ENCODE measurements around the gene AUTS2.

AUTS2 gene

DNA sequence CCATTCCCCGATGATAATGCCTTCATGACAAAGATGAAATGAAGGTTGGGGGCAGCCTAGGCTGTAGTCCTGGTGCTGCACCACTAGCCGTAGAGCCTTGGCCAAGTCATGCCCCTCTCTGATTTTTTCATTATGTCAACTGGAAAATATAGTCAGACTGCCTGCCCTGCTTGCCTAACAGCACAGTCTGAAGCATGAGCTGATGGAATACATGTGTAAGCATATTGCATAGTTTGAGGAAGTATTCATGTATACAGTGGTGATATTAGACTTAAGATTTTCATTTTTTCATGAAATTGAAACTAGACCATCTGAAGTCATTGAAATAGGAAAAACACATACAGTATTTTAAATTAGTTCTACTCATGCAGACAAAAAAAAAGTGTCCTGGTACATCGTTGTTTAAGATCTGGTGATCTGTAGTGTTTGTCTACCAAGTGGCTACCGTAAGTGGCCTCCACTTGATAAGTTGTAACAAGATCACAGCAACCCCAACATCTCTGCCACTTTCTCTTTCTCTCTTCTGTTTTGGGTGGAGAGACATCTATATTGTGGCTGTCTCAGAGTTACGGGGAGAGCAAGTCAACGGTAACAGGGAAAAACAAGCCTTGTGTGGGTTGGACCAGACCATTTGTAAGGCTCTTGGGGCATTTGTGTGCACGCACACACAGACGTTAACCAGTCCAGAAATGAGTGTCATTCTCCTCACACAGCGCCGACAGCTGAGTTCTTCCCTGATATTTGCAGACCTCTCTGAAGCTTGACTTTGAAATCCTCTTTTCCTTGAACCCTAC is 817.1 kb downstream of the AUTS2 start:
- DNase-seq, result no peak

GRCh38 chr7:70416347-70416985 is 818.2 kb downstream of the AUTS2 start:
- no peak for DNase-seq

- no peak for DNase-seq
Measured at GRCh38 chr7:70416986-70417655, 818.8 kb downstream of the AUTS2 start.

DNA sequence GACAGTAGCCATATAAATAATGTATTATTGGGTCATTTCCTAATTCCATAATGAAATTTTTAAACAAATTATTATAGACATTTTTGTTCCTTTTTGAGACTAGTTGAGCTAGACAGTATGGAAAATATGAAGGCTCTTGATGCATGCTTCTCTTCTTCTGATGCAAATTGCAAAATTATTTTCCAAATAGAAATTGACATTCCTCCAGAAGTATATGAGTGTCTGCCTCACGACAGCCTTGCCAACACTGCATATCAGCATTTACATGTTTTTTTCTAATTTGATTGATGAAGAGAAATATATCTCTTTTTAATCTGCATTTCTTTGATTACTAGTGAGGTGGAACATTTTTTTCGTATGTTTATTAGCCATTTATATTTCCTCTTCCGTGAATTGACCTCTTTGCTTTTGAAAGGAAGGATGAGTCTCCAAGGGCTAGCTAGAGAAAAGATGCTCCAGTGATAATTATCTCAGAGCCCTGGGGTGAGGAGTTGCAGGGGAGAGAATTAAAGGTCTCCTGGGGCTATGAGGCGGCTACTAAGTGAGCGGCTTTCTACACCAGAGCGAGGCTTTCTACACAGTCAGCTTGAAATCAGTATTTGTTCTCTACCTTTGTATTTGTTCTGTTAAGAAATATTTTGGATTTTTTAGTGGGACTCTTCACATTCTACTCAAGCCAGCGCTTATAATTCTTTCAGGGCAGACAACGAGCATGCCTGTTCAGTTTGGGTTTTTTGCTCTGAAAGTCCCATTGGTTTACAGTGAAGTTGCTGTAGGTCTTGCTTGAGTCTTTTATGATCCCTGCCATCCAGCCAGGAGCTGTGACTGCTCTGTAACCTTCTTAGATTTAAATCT is 821.5 kb downstream of the AUTS2 start:
- DNase-seq, result no peak

DNA sequence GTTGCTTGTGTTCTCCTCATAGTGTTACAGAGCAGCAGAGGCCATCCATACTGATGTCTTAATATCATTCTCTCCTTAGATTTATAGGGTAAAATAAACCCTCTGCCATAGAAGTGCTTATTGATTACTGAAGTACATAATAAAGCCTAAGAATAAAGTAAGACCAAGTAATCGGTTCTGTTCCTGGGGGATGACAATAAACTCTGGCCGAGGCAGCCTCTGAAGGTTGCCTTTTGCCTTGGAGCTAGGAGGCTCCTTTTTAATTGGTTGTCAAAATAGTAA is 822.0 kb downstream of the AUTS2 start:
- DNase-seq, result no peak

DNA sequence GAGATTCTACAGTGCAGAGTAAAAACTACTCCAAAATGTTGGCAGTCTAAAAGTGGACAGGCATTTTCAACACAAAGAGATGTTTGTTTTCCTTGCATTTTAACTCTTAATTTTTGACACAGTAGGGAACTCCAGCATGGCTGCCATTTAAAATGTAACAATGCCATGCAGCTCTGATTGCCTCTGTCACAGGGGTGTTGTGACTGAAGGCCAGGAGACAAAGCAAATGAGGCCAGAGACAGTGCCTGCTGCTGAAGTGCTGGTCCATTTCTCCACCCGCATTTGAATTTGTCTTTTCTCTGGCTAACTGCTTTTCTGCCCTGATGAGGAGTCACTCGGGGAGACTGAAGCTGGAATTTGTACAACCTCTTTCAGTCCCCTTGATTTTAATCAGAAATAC is 823.0 kb downstream of the AUTS2 start:
- DNase-seq, result no peak

DNA sequence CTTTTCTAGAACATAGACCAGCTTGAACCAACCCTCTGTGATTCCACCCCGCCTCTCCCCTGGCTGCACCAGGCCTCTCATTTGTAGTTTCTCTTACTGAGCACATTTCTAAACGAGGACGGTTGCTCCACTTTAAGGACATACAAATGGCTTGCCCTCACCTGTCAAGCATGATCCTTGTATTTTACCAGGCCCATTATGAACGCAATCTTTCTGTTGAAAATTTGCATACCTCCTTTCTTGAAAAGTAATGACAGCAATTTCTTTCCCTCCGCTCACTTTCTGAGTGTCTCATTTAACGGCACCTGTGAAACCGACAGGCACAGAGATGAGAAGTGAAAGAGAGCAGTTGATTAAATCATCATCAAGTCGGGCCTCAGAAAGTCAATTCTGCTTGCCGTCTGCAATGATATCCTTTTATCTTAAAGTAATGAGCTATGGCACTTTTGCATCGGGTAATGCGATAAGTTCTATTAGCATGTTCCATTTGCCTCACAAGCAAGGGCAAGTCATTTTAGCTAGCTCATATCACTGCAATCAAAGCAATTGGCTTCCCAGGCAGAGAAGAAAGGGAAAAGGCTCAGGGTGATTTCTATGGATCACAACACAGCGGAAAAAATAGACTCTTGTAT is 828.1 kb downstream of the AUTS2 start:
- no peak for DNase-seq

- no peak for DNase-seq
Measured at GRCh38 chr7:70432567-70433001, 834.3 kb downstream of the AUTS2 start.

DNA sequence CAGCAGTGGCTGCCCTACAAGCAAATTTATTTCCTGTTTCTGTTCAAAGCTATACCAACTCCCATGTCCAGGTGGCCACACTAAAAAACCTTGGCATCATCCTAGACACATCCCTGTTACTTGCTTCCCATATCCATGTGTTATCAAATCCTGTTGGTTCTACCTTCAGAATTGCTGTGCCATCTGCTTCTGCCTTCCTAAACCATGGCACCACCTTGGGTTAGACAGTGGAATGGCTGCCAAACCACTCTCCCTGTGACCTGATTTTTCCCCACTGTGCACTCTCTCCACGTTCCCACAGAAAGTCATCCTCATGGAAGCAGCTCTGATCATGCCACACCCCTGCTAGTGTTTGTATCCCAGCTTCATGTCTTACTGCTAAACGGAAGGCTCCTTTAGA is 836.1 kb downstream of the AUTS2 start:
- DNase-seq, result no peak

DNA sequence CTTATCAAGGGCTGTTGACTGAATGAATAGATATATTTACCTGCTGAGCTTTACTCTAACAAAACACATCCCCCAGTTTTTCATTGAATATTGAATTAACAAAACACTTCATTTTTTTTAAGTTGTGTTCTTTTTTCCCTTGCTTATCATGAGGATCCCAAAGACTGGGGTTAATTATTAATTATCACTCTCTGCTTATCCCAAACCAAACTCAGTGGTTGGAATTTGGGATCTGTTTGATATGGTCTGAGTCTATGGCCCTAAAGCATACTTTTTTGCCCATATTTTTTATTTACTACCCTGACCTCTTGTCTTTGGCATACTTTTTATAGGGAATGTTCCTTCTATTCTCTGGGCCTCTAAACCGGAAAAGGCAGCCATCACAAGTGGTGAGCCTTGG is 836.5 kb downstream of the AUTS2 start:
- no peak for DNase-seq

DNA sequence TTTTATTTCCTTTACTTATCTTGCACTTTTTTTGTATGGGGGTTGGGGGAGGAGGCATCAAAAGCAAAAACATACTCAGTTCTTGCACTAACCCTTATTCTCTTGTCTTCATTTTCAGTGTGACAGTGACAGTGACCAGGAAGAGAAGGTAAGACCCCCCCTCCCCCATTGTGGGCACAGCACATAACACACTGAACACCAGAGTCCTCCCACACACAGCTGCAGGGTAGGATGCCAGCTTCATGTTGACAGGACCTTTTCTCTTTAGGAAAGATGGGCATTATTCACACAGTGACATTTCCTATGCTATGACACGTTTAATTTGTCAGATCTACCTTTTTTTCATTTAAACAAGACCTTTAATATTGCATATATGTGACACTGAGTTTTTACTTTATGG is 837.4 kb downstream of the AUTS2 start:
- DNase-seq, result no peak

- DNase-seq, result no peak
Measured at GRCh38 chr7:70436790-70437350, 838.6 kb downstream of the AUTS2 start.

- no peak for DNase-seq
Measured at GRCh38 chr7:70439651-70440050, 841.4 kb downstream of the AUTS2 start.

DNA sequence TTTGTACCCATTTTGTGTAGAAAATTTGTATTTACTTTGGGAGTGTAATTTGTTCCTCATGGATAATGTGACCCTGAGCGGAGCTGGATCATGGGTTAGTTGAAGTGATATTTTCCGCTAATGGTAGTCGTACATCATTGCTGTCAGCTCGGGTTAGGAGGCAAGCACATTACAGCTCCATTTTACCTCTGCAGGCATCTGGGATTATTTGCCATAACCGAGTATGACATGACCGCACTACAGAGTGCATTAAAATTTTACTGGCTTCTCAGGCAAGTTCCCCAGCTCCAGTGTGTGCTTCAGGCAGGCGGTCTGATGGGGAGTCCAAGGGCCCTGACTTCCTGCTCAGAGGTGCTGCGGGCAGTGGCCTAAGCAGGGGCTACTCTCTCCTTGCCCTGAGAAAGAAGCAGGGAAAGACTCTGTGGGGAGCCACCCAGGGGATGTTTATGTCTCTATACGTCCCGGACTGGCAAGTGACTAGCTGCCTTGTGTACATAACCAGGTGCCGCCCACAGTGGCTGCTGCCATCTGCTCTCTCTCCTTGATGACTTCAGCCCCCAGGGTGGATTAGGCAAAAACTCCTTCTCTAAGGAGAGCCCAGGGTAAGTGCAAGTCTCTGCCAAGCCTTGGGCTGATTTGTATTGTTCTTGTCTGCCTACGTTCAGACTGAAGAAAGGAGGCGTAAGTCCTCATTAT is 848.3 kb downstream of the AUTS2 start:
- no peak for DNase-seq

DNA sequence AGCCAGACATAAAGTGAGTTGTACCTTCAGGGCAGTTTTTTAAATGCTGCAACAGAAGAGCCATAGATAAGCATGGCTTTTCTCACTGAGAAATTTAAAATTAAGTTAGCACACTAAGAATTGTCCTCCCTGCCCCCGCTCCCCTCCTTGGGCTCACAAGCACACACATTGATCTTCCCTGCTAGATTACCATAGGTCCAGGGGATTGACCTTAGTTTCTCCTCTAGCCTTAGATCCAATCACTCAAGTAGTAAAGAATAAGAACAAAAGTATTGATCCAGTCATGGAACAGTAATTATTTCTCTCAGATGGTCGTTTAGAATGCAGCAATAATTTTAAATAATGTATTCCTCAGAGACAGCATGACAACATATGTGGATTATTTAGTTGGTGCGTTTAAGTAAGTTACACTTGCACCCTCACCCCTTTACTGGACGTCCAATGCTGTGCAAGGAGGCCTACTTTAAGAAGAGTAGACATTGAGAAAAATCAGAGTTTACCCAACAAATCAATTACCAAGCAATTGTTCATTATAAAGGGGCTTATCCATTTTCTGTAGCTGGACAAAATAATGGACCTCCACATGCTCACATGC is 850.1 kb downstream of the AUTS2 start:
- no peak for DNase-seq

GRCh38 chr7:70450731-70451130 is 852.5 kb downstream of the AUTS2 start:
- DNase-seq, result no peak

DNA sequence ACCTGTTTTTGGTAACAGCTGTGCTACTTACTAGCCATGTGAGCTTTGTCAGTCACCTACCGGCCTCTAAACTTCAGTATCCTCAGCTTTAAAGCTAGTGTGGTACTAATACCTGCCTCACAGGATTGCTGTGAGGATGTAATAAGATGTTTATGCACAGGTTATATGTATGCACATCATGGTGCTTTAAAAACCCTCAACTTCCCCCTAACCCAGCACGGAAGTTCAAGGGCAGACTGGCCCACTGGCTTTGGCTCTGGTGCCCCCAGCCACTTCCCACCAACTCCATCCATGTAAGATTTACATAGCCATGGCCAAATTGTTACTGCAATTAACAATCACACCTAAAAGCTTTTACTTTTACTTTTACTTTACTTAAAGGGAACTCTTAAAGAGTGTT is 857.6 kb downstream of the AUTS2 start:
- no peak for DNase-seq

DNA sequence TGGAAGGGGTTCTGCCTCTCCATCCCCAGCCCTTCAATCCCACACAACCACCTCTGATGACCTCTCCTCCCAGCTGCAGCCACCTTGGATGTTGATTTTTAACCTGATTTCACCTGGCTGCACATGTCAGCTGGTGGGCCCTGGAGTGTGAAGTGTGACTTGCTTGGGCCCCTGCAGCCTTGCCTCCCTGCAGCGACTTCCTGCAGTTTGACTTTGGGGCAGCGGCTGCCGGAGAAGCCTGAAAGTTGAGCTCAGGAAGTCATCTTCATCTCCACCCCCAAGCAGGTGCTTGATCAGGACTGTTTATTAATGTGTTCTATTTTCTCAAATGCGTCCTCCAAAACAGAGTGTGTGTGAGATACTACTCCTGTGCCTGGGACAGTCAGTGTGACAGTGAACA is 858.4 kb downstream of the AUTS2 start:
- no peak for DNase-seq

DNA sequence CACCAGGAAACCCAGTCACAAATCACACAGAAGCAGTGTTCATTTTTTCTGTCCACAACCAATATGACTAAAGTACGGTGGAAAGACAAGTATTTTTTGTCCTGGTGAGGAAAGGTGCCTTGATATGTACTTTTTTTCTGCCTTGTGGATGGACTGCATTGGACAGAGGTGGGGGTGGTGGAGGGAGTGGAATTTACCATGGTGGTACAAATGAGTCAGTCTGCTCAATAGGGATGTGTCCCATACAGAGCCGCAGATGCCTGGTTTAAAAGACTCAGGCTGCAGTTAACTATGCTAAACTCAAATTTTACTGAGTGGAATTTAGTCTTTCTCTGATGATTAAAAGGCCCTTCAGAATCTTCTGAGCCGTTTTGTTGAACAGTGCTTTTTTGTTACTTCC is 859.2 kb downstream of the AUTS2 start:
- DNase-seq, result no peak

GRCh38 chr7:70457883-70458680 is 859.8 kb downstream of the AUTS2 start:
- DNase-seq, result no peak

GRCh38 chr7:70458745-70459144 is 860.5 kb downstream of the AUTS2 start:
- no peak for DNase-seq

Measured in 8988T (cell line).